DND-41 (cell line): ENCODE measurements around the gene EIF1.

ENCODE experiments used
- ATAC-seq: fragments of 200-7000 bp; cut with Tn5 transposase; 3 replicates; pipeline ENCODE4 v1.9.1; 2021; ENCODE audit warnings: low read depth; ENCODE audit not compliant: insufficient read depth
- DNase-seq: peaks from one replicate; pipeline ENCODE4 v3.0.0-alpha.2; 2020
- H2AFZ ChIP-seq: 2 replicates; pipeline ENCODE4 v1.6.0; 2012; ENCODE audit warnings: low read depth, low read length
- H3K27ac ChIP-seq: 2 replicates; pipeline ENCODE4 v1.5.1; 2012; ENCODE audit warnings: low read length, inconsistent platforms
- H3K27me3 ChIP-seq: fragments of 200-600 bp; sonication (generic); 2 replicates; pipeline ENCODE4 v1.6.0; 2012; ENCODE audit warnings: low read length, mild to moderate bottlenecking, inconsistent platforms; ENCODE audit not compliant: insufficient read depth, poor library complexity
- H3K36me3 ChIP-seq: 2 replicates; pipeline ENCODE4 v1.5.1; 2012; ENCODE audit warnings: low read length, inconsistent platforms; ENCODE audit not compliant: insufficient read depth
- H3K4me1 ChIP-seq: 2 replicates; pipeline ENCODE4 v1.5.1; 2012; ENCODE audit warnings: mild to moderate bottlenecking, low read length; ENCODE audit not compliant: insufficient read depth
- H3K4me2 ChIP-seq: 2 replicates; pipeline ENCODE4 v1.6.0; 2012; ENCODE audit warnings: mild to moderate bottlenecking, moderate library complexity, low read length, inconsistent platforms; ENCODE audit not compliant: insufficient read depth
- H3K4me3 ChIP-seq, 2 experiments: fragments of 200-600 bp in 1 of 2; shearing (Covaris generic) in 1 of 2; 2 replicates each; pipeline ENCODE4 v1.5.1; 2012 to 2016; ENCODE audit warnings: inconsistent platforms in 2 of 2, low read length in 2 of 2, mild to moderate bottlenecking in 2 of 2, low read depth in 1 of 2, moderate library complexity in 1 of 2
- H3K79me2 ChIP-seq: 2 replicates; pipeline ENCODE4 v1.6.0; 2012; ENCODE audit warnings: low read length, inconsistent platforms; ENCODE audit not compliant: insufficient read depth
- H3K9ac ChIP-seq: 2 replicates; pipeline ENCODE4 v1.6.0; 2012; ENCODE audit warnings: low read depth, mild to moderate bottlenecking, inconsistent platforms, low read length, moderate library complexity
- H3K9me3 ChIP-seq: 2 replicates; pipeline ENCODE4 v1.5.1; 2012; ENCODE audit warnings: low read length, moderate library complexity, mild to moderate bottlenecking, inconsistent platforms; ENCODE audit not compliant: insufficient read depth, severe bottlenecking
- H4K20me1 ChIP-seq: 2 replicates; pipeline ENCODE4 v1.6.0; 2012; ENCODE audit warnings: low read length; ENCODE audit not compliant: insufficient read depth
- CTCF ChIP-seq: IDR thresholded peaks from 2 replicates; pipeline ENCODE4 v1.5.1; 2012; ENCODE audit warnings: borderline replicate concordance, low read length, moderate library complexity, mild to moderate bottlenecking; ENCODE audit not compliant: poor library complexity, severe bottlenecking; ENCODE audit errors: extremely low read depth
- EZH2 ChIP-seq: IDR thresholded peaks from 3 replicates; pipeline ENCODE4 v1.6.1; 2012; ENCODE audit warnings: borderline replicate concordance, low read depth, mild to moderate bottlenecking, moderate library complexity, low read length, inconsistent platforms; ENCODE audit not compliant: severe bottlenecking

The EIF1 gene

GRCh38 chr17:41680426-41681040 lies 8.2 kb upstream of the EIF1 start:
- Histone ChIP-seq H3K4me2 (no peak overlapping the region), H2AFZ (no peak overlapping the region), H3K27me3 (no peaks in the 10 kb centered on the region), H3K4me1 (peaks cover 24% of the 10 kb centered on the region), H3K4me3 (no peak overlapping the region), H3K79me2 (no peaks in the 10 kb centered on the region), H4K20me1 (no peaks in the 10 kb centered on the region), H3K27ac (no peak overlapping the region), H3K36me3 (no peaks in the 10 kb centered on the region), H3K9ac (no peak overlapping the region), H3K9me3 (no peaks in the 10 kb centered on the region)
- ATAC-seq (no peak), DNase-seq (no peak)
- TF ChIP-seq EZH2: no peak
- TF ChIP-seq CTCF: no peak

DNA sequence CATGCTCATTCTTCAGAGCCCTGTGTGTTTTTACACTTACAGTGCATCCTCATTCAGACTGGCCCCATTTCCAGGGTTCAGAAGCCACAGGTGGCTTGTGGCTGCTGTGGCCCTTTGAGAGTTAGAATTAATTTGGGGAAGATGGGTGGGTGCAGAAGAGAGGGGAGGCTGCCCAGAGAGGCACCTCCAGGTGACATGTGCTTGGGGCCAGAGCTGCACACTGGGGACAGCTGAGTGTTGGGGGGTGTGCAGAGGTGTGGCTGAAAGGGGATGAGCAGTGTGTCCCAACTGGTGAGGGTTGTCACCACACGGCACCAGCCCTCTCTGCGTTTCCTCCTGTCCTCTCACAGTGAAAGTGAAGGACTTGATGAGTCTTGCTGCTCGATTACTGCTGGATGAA lies 6.9 kb upstream of the EIF1 start:
- H2AFZ ChIP-seq: no peak overlapping the region
- no peaks in the 10 kb centered on the region for H3K79me2 ChIP-seq
- ATAC-seq: no peak

DNA sequence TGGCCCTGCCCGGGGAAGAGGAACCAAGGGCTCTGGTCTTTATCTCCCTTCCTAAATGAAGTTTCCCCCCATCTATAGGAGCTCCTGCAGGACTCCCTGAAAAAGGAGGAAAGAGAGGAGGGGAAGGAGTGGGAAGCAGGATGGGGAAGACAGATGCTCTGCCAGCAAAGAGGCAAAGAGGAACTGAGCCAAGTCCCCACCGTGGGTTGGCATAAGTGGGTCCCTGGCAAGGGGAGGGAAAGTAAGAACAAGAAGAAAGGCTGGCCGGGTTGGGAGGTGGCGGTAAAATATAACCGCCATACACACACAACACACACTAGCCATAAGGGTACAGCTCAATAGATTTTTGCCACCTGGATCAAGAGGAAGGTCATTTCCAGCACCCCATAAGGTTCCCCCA lies 6.1 kb upstream of the EIF1 start:
- H3K4me1 ChIP-seq: peaks cover 29% of the 10 kb centered on the region
- no peak overlapping the region for H2AFZ ChIP-seq
- no peaks in the 10 kb centered on the region for H3K36me3 ChIP-seq
- ATAC-seq (no peak), DNase-seq (no peak)
- no peaks in the 10 kb centered on the region for H4K20me1 ChIP-seq
- H3K27me3 ChIP-seq: no peaks in the 10 kb centered on the region
- H3K9me3 ChIP-seq: no peaks in the 10 kb centered on the region
- H3K4me2 ChIP-seq: no peak overlapping the region
- no peak overlapping the region for H3K9ac ChIP-seq
- no peaks in the 10 kb centered on the region; the same call in 1 of the 2 replicates for H3K79me2 ChIP-seq
- no peak for TF ChIP-seq EZH2
- TF ChIP-seq CTCF: no peak
- H3K27ac ChIP-seq: no peak overlapping the region
- H3K4me3 ChIP-seq: no peak overlapping the region

More for the DNA sequence above, 6.9 kb upstream of the EIF1 start:
- no peak overlapping the region for H3K9ac ChIP-seq
- no peaks in the 10 kb centered on the region for H4K20me1 ChIP-seq
- no peak for DNase-seq
- H3K4me3 ChIP-seq: no peak overlapping the region
- H3K4me2 ChIP-seq: no peak overlapping the region
- no peaks in the 10 kb centered on the region for H3K9me3 ChIP-seq
- no peaks in the 10 kb centered on the region for H3K36me3 ChIP-seq
- H3K27me3 ChIP-seq: no peaks in the 10 kb centered on the region
- TF ChIP-seq CTCF: no peak
- no peak for TF ChIP-seq EZH2
- H3K4me1 ChIP-seq: peaks cover 24% of the 10 kb centered on the region
- no peak overlapping the region for H3K27ac ChIP-seq

- Histone ChIP-seq H3K9ac (no peak overlapping the region), H3K27me3 (no peaks in the 10 kb centered on the region), H2AFZ (no peak overlapping the region), H3K27ac (no peak overlapping the region), H3K9me3 (no peaks in the 10 kb centered on the region), H3K36me3 (no peaks in the 10 kb centered on the region), H3K4me2 (no peak overlapping the region), H3K79me2 (no peaks in the 10 kb centered on the region; the same call in 1 of the 2 replicates), H4K20me1 (no peaks in the 10 kb centered on the region), H3K4me3 (no peak overlapping the region), H3K4me1 (peaks cover 30% of the 10 kb centered on the region)
- no peak for TF ChIP-seq EZH2
- TF ChIP-seq CTCF: no peak
- ATAC-seq: no peak
- DNase-seq: no peak
Measured at GRCh38 chr17:41683441-41684007, 5.2 kb upstream of the EIF1 start.
